GM12878 (cell line): Measurements from ENCODE around the gene MAFB. TPM values are rescaled to one million over a fixed set of nuclear protein-coding genes. Genes with fewer than 3 reads are reported as not detected.

Source experiments
- ATAC-seq: fragments of 200-7000 bp; cut with Tn5 transposase; 3 replicates; pipeline ENCODE4 v1.9.1; 2020; ENCODE audit warnings: mild to moderate bottlenecking, moderate library complexity
- BruUV-seq: library from RNA; stranded (reverse); fragments of 400-500 nt; replicated peaks from 2 replicates; lab custom pipeline; 2021; lab: Mats Ljungman, UMichigan
- CTCF ChIA-PET: fragments of 300-600 bp; sonication (Branson Sonifier 250); formaldehyde crosslinking; extraction: SDS; loops from one replicate; lab custom pipeline; 2021; ENCODE audit warnings: inconsistent platforms; lab: Yijun Ruan, JAX
- POLR2A ChIA-PET: fragments of 350-600 bp; formaldehyde crosslinking; extraction: SDS; loops from one replicate; lab custom pipeline; 2021; ENCODE audit warnings: inconsistent platforms; lab: Charles Lee
- RAD21 ChIA-PET: fragments of 300-600 bp; sonication (Branson Sonifier 250); formaldehyde crosslinking; loops from one replicate; lab custom pipeline; 2023; ENCODE audit warnings: antibody characterized with exemption; ENCODE audit not compliant: unreplicated experiment; lab: Charles Lee
- SMC1A ChIA-PET: fragments of 300-600 bp; sonication (Branson Sonifier 250); formaldehyde crosslinking; loops from one replicate; lab custom pipeline; 2023; ENCODE audit not compliant: unreplicated experiment, uncharacterized antibody; lab: Charles Lee
- DNase-seq: peaks from one replicate; pipeline ENCODE4 v3.0.0-alpha.2; 2011; ENCODE audit warnings: low read depth, low spot score
- FAIRE-seq: peaks from 3 replicates; lab custom pipeline; 2011; peaks lifted over from hg19 to GRCh38; lab: Jason Lieb, UNC
- H2AFZ ChIP-seq: 2 replicates; pipeline ENCODE4 v1.6.0; 2011; ENCODE audit warnings: low read depth, low read length, control low read depth; ENCODE audit not compliant: control insufficient read depth
- H3K27ac ChIP-seq: 2 replicates; pipeline ENCODE4 v1.5.1; 2011; ENCODE audit warnings: control low read depth; ENCODE audit not compliant: control insufficient read depth, insufficient read depth
- H3K27me3 ChIP-seq, 2 experiments: replicated peaks in 1 of 2; 2 replicates each; pipeline versions ENCODE4 v1.6.0 to v1.6.1; 2011; ENCODE audit warnings: low read length in 1 of 2; ENCODE audit not compliant: control insufficient read depth in 2 of 2, insufficient read depth in 2 of 2
- H3K36me3 ChIP-seq, 2 experiments: 2 replicates each; pipeline ENCODE4 v1.5.1; 2011; ENCODE audit warnings: low read length in 1 of 2; ENCODE audit not compliant: control insufficient read depth in 2 of 2, insufficient read depth in 2 of 2
- H3K4me1 ChIP-seq: 2 replicates; pipeline ENCODE4 v1.6.1; 2011; ENCODE audit warnings: mild to moderate bottlenecking, low read length, moderate library complexity, mixed read lengths; ENCODE audit not compliant: control insufficient read depth, insufficient read depth
- H3K4me2 ChIP-seq: 2 replicates; pipeline ENCODE4 v1.6.0; 2011; ENCODE audit warnings: control low read depth; ENCODE audit not compliant: control insufficient read depth, insufficient read depth
- H3K4me3 ChIP-seq: fragments of 200-600 bp; sonication (generic); 2 replicates; pipeline ENCODE4 v1.5.1; 2016
- H3K79me2 ChIP-seq: 2 replicates; pipeline ENCODE4 v1.6.0; 2011; ENCODE audit warnings: low read length; ENCODE audit not compliant: control insufficient read depth, insufficient read depth
- H3K9ac ChIP-seq: 2 replicates; pipeline ENCODE4 v1.8.0; 2011; ENCODE audit warnings: low read length, control low read depth, mixed read lengths; ENCODE audit not compliant: control insufficient read depth, insufficient read depth
- H3K9me3 ChIP-seq: replicated peaks from 3 replicates; pipeline ENCODE4 v1.5.1; 2011; ENCODE audit warnings: mild to moderate bottlenecking, low read length; ENCODE audit not compliant: control insufficient read depth, insufficient read depth
- H4K20me1 ChIP-seq: 2 replicates; pipeline ENCODE4 v1.6.0; 2011; ENCODE audit not compliant: control insufficient read depth, insufficient read depth
- CREM ChIP-seq: IDR thresholded peaks from 2 replicates; pipeline ENCODE4 v1.6.1; 2014; ENCODE audit warnings: antibody characterized with exemption, low read depth
- E2F8 ChIP-seq: fragments of 450-650 bp; IDR thresholded peaks from 2 replicates; pipeline ENCODE4 v1.6.1; 2018; ENCODE audit warnings: mild to moderate bottlenecking, low read depth, moderate library complexity; ENCODE audit not compliant: partially characterized antibody
- ELK1 ChIP-seq: IDR thresholded peaks from 2 replicates; pipeline ENCODE4 v1.6.1; 2012; ENCODE audit warnings: low read depth, low read length, improper control_type of control experiment
- FOS ChIP-seq: IDR thresholded peaks from 3 replicates; pipeline ENCODE4 v1.6.1; 2011; ENCODE audit warnings: borderline replicate concordance; ENCODE audit not compliant: insufficient read length; ENCODE audit errors: extremely low read depth
- HCFC1 ChIP-seq: fragments of 150-350 bp; IDR thresholded peaks from 2 replicates; pipeline ENCODE4 v1.6.1; 2014; ENCODE audit warnings: low read length
- IRF3 ChIP-seq: fragments of 450-650 bp; IDR thresholded peaks from 2 replicates; pipeline ENCODE4 v1.6.1; 2014; ENCODE audit warnings: mild to moderate bottlenecking
- NR2C2 ChIP-seq: IDR thresholded peaks from 2 replicates; pipeline ENCODE4 v1.6.1; 2011; ENCODE audit warnings: borderline replicate concordance, low read depth; ENCODE audit not compliant: control insufficient read depth, insufficient read length
- POLR2AphosphoS2 ChIP-seq: IDR thresholded peaks from 2 replicates; pipeline ENCODE4 v1.6.1; 2011; ENCODE audit warnings: low read depth, mild to moderate bottlenecking, low read length, improper control_type of control experiment, moderate library complexity
- RAD51 ChIP-seq: fragments of 450-650 bp; IDR thresholded peaks from 2 replicates; pipeline ENCODE4 v1.6.1; 2016; ENCODE audit warnings: moderate library complexity, mild to moderate bottlenecking, inconsistent platforms
- RBBP5 ChIP-seq: fragments of 200-600 bp; sonication (generic); conservative IDR thresholded peaks from 2 replicates; pipeline ENCODE4 v1.6.1; 2016
- RCOR1 ChIP-seq: conservative IDR thresholded peaks from 2 replicates; pipeline ENCODE4 v1.6.1; 2012; ENCODE audit warnings: low read depth, low read length, improper control_type of control experiment
- RELA ChIP-seq: fragments of 450-650 bp; IDR thresholded peaks from 2 replicates; pipeline ENCODE4 v1.8.0; 2014; ENCODE audit warnings: borderline replicate concordance; ENCODE audit not compliant: partially characterized antibody
- SMAD1 ChIP-seq: fragments of 450-650 bp; IDR thresholded peaks from 2 replicates; pipeline ENCODE4 v1.6.1; 2018; ENCODE audit warnings: mild to moderate bottlenecking, low read depth; ENCODE audit not compliant: partially characterized antibody
- STAT1 ChIP-seq: fragments of 450-650 bp; conservative IDR thresholded peaks from 2 replicates; pipeline ENCODE4 v1.6.1; 2014; ENCODE audit warnings: antibody characterized with exemption, mild to moderate bottlenecking
- TCF3 ChIP-seq: IDR thresholded peaks from 2 replicates; pipeline ENCODE4 v1.6.1; 2012; ENCODE audit warnings: low read depth, mild to moderate bottlenecking, low read length, borderline replicate concordance; ENCODE audit not compliant: insufficient read depth
- USF2 ChIP-seq: IDR thresholded peaks from 2 replicates; pipeline ENCODE4 v1.6.1; 2011; ENCODE audit warnings: low read depth, low read length, improper control_type of control experiment, borderline replicate concordance
- YY1 ChIP-seq: IDR thresholded peaks from 2 replicates; pipeline ENCODE4 v1.6.1; 2011; ENCODE audit warnings: low read depth, mild to moderate bottlenecking, low read length
- WGBS: methylation state at CpG from one replicate; pipeline ENCODE4 v1.1.6; 2016; ENCODE audit warnings: low lambda C conversion rate; ENCODE audit not compliant: insufficient replicate concordance, insufficient coverage; ENCODE audit errors: missing lambda C conversion rate; 5-methylcytosine and 5-hydroxymethylcytosine counted together
- in situ Hi-C: fragments of 300-500 bp; cut with MboI; formaldehyde crosslinking; loops from 9 replicates; pipeline ENCODE4 v1.14.3; 2018; ENCODE audit warnings: mixed read lengths
- intact Hi-C: fragments of 100-400 bp; cut with micrococcal nuclease; formaldehyde crosslinking; loops from one replicate; pipeline ENCODE4 v1.14.2; 2022; ENCODE audit not compliant: unreplicated experiment
- polyA plus RNA-seq, 11 experiments: library from polyadenylated mRNA; depleted of rRNA in 4 of 11; unstranded in 6 of 11; stranded (reverse) in 5 of 11; fragments of >200 nt; fragmentation: Nextera tagmentation in 4 of 11; fragmentation: Illumina TruSeq in 1 of 11; extraction: Ambion mirVana in 4 of 11; extraction: Trizol in 1 of 11; gene quantifications; 1 replicate in 1 of 11; 2 replicates in 10 of 11; pipeline versions ENCODE4 v1.2.1 to v1.2.3, GENCODE V29; 2011 to 2016; ENCODE audit warnings: inconsistent platforms in 2 of 11, missing spikeins in 2 of 11, low read depth in 1 of 11
- total RNA-seq, 4 experiments: library from RNA; depleted of rRNA in 3 of 4; stranded (reverse); fragments of >200 nt in 3 of 4; fragmentation: Illumina TruSeq in 1 of 4; extraction: Trizol in 1 of 4; gene quantifications; 2 replicates each; pipeline versions ENCODE4 v1.2.1 to v1.2.3, GENCODE V29; 2013 to 2021

MAFB gene
- total and polyA plus RNA-seq, 10 of the 15 experiments (the other 5 are each of a cell fraction or from before 2014, with no cell fraction given), result 0.01 to 0.08 (median 0.01) TPM; not detected in 7

- intact Hi-C loops, result no loop called here
- Histone ChIP-seq H3K27me3 (peaks cover 0 to under 1% of the 10 kb centered on the region in 2 experiments; a peak in 2 of 4 replicates), H3K36me3 (no peaks in the 10 kb centered on the region), H3K4me2 (no peak overlapping the region; the same call in 1 of the 2 replicates), H3K4me3 (no peak overlapping the region), H3K79me2 (no peaks in the 10 kb centered on the region), H3K27ac (no peak overlapping the region), H3K4me1 (0 out of 2 replicates have a peak, but pooled peaks cover 8% of the 10 kb centered on the region), H2AFZ (no peak overlapping the region), H4K20me1 (no peaks in the 10 kb centered on the region), H3K9me3 (no peaks in the 10 kb centered on the region), H3K9ac (no peak overlapping the region)
- DNase-seq, result no peak
- BruUV-seq, result no TSS peak
- SMC1A ChIA-PET, result no interaction called here
- in situ Hi-C loops, result no loop called here
- CTCF ChIA-PET, result no interaction called here
- TF ChIP-seq RELA (no peak), YY1 (no peak), IRF3 (no peak), USF2 (no peak), POLR2AphosphoS2 (no peak), CREM (no peak), TCF3 (no peak), FOS (no peak), HCFC1 (no peak), STAT1 (no peak), RCOR1 (no peak), E2F8 (no peak), RAD51 (no peak), ELK1 (no peak), NR2C2 (no peak), RBBP5 (no peak), SMAD1 (no peak)
- ATAC-seq, result no peak
- 27% methylated on average over 6 of the region's 7 CpGs for WGBS
- FAIRE-seq, result no peak
- POLR2A ChIA-PET, result interaction anchor here (0.6 to 0.7 kb wide), 2 partner anchors 848 to 1226 kb away, joined by 3 read pairs; no protein-coding TSS in a partner anchor
- RAD21 ChIA-PET, result no interaction called here
Measured at GRCh38 chr20:40676491-40677269, 12.4 kb downstream of the MAFB start.
